ENCODE data around the gene SPG7.
"Not testable (repeated sequence)": the region's sequence is repeated elsewhere in the genome, so short reads cannot be mapped to it uniquely, and the experiment has no call there.

The SPG7 gene

DNA sequence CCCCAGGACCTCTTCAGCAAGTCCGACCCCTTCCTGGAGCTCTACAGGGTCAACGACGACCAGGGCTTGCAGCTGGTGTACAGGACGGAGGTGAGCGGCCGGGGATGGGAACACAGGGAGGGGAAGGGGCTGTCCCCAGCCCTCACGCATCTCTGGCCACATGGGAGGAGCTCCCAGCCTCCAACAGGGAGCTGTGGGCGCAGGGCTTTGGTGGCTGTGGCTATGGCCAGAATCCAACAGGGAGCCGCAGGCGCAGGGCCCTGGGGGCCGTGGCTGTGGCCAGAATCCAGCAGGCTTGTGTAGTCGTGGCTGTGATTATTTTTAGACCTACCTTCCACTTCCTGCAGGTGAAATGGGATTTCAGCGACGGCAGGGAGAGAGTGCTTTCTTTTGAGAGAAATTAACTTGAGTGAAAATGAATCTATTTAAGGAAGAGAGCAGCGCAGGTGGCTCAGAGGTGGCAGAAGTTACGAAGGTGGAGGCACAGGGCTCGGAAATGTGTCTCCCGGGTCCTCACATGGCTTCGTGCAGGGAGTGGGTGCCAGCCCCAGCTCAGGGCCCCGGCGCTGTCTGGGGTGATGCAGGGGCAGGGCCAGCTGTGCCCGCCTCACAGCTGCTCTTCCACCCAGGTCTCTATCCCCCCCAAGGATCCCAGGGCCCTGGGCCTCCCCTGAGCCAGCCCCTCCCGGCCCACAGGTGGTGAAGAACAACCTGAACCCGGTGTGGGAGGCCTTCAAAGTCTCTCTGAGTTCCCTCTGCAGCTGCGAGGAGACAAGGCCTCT is 76.8 kb downstream of the SPG7 start:
- TF ChIP-seq, protein P1, sequence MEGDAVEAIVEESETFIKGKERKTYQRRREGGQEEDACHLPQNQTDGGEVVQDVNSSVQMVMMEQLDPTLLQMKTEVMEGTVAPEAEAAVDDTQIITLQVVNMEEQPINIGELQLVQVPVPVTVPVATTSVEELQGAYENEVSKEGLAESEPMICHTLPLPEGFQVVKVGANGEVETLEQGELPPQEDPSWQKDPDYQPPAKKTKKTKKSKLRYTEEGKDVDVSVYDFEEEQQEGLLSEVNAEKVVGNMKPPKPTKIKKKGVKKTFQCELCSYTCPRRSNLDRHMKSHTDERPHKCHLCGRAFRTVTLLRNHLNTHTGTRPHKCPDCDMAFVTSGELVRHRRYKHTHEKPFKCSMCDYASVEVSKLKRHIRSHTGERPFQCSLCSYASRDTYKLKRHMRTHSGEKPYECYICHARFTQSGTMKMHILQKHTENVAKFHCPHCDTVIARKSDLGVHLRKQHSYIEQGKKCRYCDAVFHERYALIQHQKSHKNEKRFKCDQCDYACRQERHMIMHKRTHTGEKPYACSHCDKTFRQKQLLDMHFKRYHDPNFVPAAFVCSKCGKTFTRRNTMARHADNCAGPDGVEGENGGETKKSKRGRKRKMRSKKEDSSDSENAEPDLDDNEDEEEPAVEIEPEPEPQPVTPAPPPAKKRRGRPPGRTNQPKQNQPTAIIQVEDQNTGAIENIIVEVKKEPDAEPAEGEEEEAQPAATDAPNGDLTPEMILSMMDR (conservative IDR thresholded peaks at IDR 0.05; ENCODE audit: low read length), result no peak
- TF ChIP-seq EZH2phosphoT487 (IDR thresholded peaks at IDR 0.05; ENCODE audit: borderline replicate concordance), result no peak
- no peak overlapping the region for H3K9ac ChIP-seq (ENCODE audit: low read depth, low read length, poor library complexity, severe bottlenecking)

GRCh38 chr16:89586218-89586617 is 78.0 kb downstream of the SPG7 start:
- TF ChIP-seq EZH2phosphoT487 (IDR thresholded peaks at IDR 0.05; ENCODE audit: borderline replicate concordance), result no peak
- TF ChIP-seq, protein P1 (conservative IDR thresholded peaks at IDR 0.05; ENCODE audit: low read length), result no peak
- Histone ChIP-seq H3K9ac (ENCODE audit: low read depth, low read length, poor library complexity, severe bottlenecking) (no peak overlapping the region), H4K20me1 (ENCODE audit: insufficient read depth, low read length, poor library complexity, severe bottlenecking) (no peaks in the 10 kb centered on the region), H3K9me3 (ENCODE audit: insufficient read depth, low read depth, low read length) (no peaks in the 10 kb centered on the region), H3K4me2 (ENCODE audit: low read depth, low read length, poor library complexity, severe bottlenecking) (no peak overlapping the region), H3K9me2 (replicated peaks; ENCODE audit: low read depth, low read length) (no peaks in the 10 kb centered on the region), H2AFZ (ENCODE audit: low read length) (no peak overlapping the region), H3K79me2 (ENCODE audit: insufficient read depth, low read length) (no peaks in the 10 kb centered on the region), H3F3A (ENCODE audit: low read depth) (no peaks in the 10 kb centered on the region), H3K36me3 (ENCODE audit: insufficient read depth, low read length) (no peaks in the 10 kb centered on the region), H3K27me3 (ENCODE audit: insufficient read depth, low read length, poor library complexity, severe bottlenecking) (no peaks in the 10 kb centered on the region), H3K4me1 (ENCODE audit: insufficient read depth, low read length, poor library complexity, severe bottlenecking) (no peaks in the 10 kb centered on the region), H3K4me3 (ENCODE audit: low read length, poor library complexity, severe bottlenecking) (no peak overlapping the region)

More for the DNA sequence above, 76.8 kb downstream of the SPG7 start:
- Histone ChIP-seq H3K4me3 (ENCODE audit: low read length, poor library complexity, severe bottlenecking) (no peak overlapping the region), H3K36me3 (ENCODE audit: insufficient read depth, low read length) (no peaks in the 10 kb centered on the region), H3K9me3 (ENCODE audit: insufficient read depth, low read depth, low read length) (no peaks in the 10 kb centered on the region), H3K79me2 (ENCODE audit: insufficient read depth, low read length) (no peaks in the 10 kb centered on the region), H3K4me2 (ENCODE audit: low read depth, low read length, poor library complexity, severe bottlenecking) (no peak overlapping the region), H3K4me1 (ENCODE audit: insufficient read depth, low read length, poor library complexity, severe bottlenecking) (no peaks in the 10 kb centered on the region), H2AFZ (ENCODE audit: low read length) (no peak overlapping the region), H3K27me3 (ENCODE audit: insufficient read depth, low read length, poor library complexity, severe bottlenecking) (no peaks in the 10 kb centered on the region), H4K20me1 (ENCODE audit: insufficient read depth, low read length, poor library complexity, severe bottlenecking) (no peaks in the 10 kb centered on the region), H3K9me2 (replicated peaks; ENCODE audit: low read depth, low read length) (no peaks in the 10 kb centered on the region), H3F3A (ENCODE audit: low read depth) (no peaks in the 10 kb centered on the region)

DNA sequence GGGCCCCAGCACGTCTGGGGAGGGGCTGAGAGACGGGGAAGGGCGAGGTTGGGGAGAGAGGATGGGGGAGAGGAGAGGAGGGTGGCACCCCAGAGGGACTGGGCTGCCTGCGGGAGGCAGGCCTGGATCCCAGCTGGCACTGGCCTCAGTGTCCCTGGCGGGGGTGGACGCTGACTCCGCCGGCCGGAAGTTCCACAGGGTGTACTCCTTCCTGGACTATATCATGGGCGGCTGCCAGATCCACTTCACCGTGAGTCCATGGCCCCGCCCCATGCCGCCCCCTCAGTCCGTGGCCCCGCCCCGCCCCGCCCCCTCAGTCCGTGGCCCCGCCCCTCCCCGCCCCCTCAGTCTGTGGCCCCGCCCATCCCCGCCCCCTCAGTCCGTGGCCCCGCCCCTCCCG is 78.7 kb downstream of the SPG7 start:
- H3K9me3 ChIP-seq (ENCODE audit: insufficient read depth, low read depth, low read length), result no peaks in the 10 kb centered on the region
- no peaks in the 10 kb centered on the region for H3K9me2 ChIP-seq (replicated peaks; ENCODE audit: low read depth, low read length)
- no peak overlapping the region for H2AFZ ChIP-seq (ENCODE audit: low read length)
- no peak overlapping the region for H3K4me2 ChIP-seq (ENCODE audit: low read depth, low read length, poor library complexity, severe bottlenecking)
- no peaks in the 10 kb centered on the region for H3F3A ChIP-seq (ENCODE audit: low read depth)
- no peaks in the 10 kb centered on the region for H4K20me1 ChIP-seq (ENCODE audit: insufficient read depth, low read length, poor library complexity, severe bottlenecking)
- H3K27me3 ChIP-seq (ENCODE audit: insufficient read depth, low read length, poor library complexity, severe bottlenecking), result no peaks in the 10 kb centered on the region
- TF ChIP-seq, protein P1 (conservative IDR thresholded peaks at IDR 0.05; ENCODE audit: low read length), result no peak
- TF ChIP-seq EZH2phosphoT487 (IDR thresholded peaks at IDR 0.05; ENCODE audit: borderline replicate concordance), result no peak
- no peaks in the 10 kb centered on the region for H3K36me3 ChIP-seq (ENCODE audit: insufficient read depth, low read length)
- no peaks in the 10 kb centered on the region for H3K79me2 ChIP-seq (ENCODE audit: insufficient read depth, low read length)
- H3K9ac ChIP-seq (ENCODE audit: low read depth, low read length, poor library complexity, severe bottlenecking), result no peak overlapping the region
- no peak overlapping the region for H3K4me3 ChIP-seq (ENCODE audit: low read length, poor library complexity, severe bottlenecking)
- no peaks in the 10 kb centered on the region for H3K4me1 ChIP-seq (ENCODE audit: insufficient read depth, low read length, poor library complexity, severe bottlenecking)

DNA sequence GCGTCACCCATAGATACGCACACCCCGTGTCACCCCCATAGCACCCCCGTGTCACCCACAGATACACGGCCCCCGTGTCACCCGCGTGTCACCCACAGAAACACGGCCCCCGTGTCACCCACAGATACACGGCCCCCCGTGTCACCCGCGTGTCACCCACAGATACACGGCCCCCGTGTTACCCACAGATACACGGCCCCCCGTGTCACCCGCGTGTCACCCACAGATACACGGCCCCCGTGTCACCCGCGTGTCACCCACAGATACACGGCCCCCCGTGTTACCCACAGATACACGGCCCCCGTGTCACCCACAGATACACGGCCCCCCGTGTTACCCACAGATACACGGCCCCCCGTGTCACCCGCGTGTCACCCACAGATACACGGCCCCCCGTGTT is 79.5 kb downstream of the SPG7 start:
- H3K9me2 ChIP-seq (replicated peaks; ENCODE audit: low read depth, low read length); H2AFZ ChIP-seq (ENCODE audit: low read length); H3K79me2 ChIP-seq (ENCODE audit: insufficient read depth, low read length); H3K4me2 ChIP-seq (ENCODE audit: low read depth, low read length, poor library complexity, severe bottlenecking); H3F3A ChIP-seq (ENCODE audit: low read depth); H3K4me3 ChIP-seq (ENCODE audit: low read length, poor library complexity, severe bottlenecking); H3K9me3 ChIP-seq (ENCODE audit: insufficient read depth, low read depth, low read length); H3K36me3 ChIP-seq (ENCODE audit: insufficient read depth, low read length); H3K9ac ChIP-seq (ENCODE audit: low read depth, low read length, poor library complexity, severe bottlenecking); H3K27me3 ChIP-seq (ENCODE audit: insufficient read depth, low read length, poor library complexity, severe bottlenecking); H4K20me1 ChIP-seq (ENCODE audit: insufficient read depth, low read length, poor library complexity, severe bottlenecking); H3K4me1 ChIP-seq (ENCODE audit: insufficient read depth, low read length, poor library complexity, severe bottlenecking): not testable (repeated sequence)
